NCI-H82 treated with DMSO at 0.1 percent for 48 hours (cell line): Measurements from ENCODE around the gene ZBED1.
"Not testable (repeated sequence)": the region's sequence is repeated elsewhere in the genome, so short reads cannot be mapped to it uniquely, and the experiment has no call there.

Experiments
- DNase-seq: peaks from one replicate; lab custom pipeline; 2025; ENCODE audit not compliant: unreplicated experiment; lab: John Stamatoyannopoulos, UW

The ZBED1 gene

GRCh38 chrX:2498781-2499302, 1.9 kb downstream of the ZBED1 start:
- no peak for DNase-seq

- no peak for DNase-seq
These were observed 2.6 kb downstream of the ZBED1 start for GRCh38 chrX:2497961-2498780.

- no peak for DNase-seq
These were observed 5.2 kb downstream of the ZBED1 start for GRCh38 chrX:2495595-2495994.

- no peak for DNase-seq
These were observed 8.1 kb downstream of the ZBED1 start for GRCh38 chrX:2492531-2493218.

GRCh38 chrX:2490634-2491033, 10.1 kb downstream of the ZBED1 start:
- no peak for DNase-seq

GRCh38 chrX:2489446-2490445, 11.0 kb downstream of the ZBED1 start:
- DNase-seq, result no peak

GRCh38 chrX:2488621-2489285, 12.0 kb downstream of the ZBED1 start:
- DNase-seq, result no peak

GRCh38 chrX:2487366-2487765, 13.4 kb downstream of the ZBED1 start:
- DNase-seq, result no peak

- DNase-seq, result no peak
These were observed 14.2 kb downstream of the ZBED1 start for GRCh38 chrX:2486476-2487133.

- DNase-seq, result no peak
These were observed 14.9 kb downstream of the ZBED1 start for GRCh38 chrX:2485789-2486345.

- no peak for DNase-seq
These were observed 15.8 kb downstream of the ZBED1 start for GRCh38 chrX:2484721-2485648.

- DNase-seq, result no peak
These were observed 16.5 kb downstream of the ZBED1 start for GRCh38 chrX:2484256-2484655.

GRCh38 chrX:2483398-2484060, 17.2 kb downstream of the ZBED1 start:
- no peak for DNase-seq

- DNase-seq, result not testable (repeated sequence)
These were observed 19.2 kb downstream of the ZBED1 start for GRCh38 chrX:2481597-2481996.

- DNase-seq, result not testable (repeated sequence)
These were observed 20.8 kb downstream of the ZBED1 start for GRCh38 chrX:2479982-2480381.

GRCh38 chrX:2479420-2479780, 21.4 kb downstream of the ZBED1 start:
- no peak for DNase-seq

GRCh38 chrX:2478546-2479419, 22.0 kb downstream of the ZBED1 start:
- DNase-seq, result no peak
